HG02798 (cell line): ENCODE measurements around the gene TRIP13.

Source experiments
- ATAC-seq: cut with Tn5 transposase; IDR thresholded peaks from one replicate; pipeline ENCODE4 v1.9.1; 2021; ENCODE audit warnings: mild to moderate bottlenecking; ENCODE audit not compliant: unreplicated experiment, poor library complexity

TRIP13 gene

GRCh38 chr5:962801-963200, 70.1 kb downstream of the TRIP13 start:
- ATAC-seq: no peak

GRCh38 chr5:963310-963672, 70.6 kb downstream of the TRIP13 start:
- no peak for ATAC-seq

- peak; percentile 82 for ATAC-seq
Observed at GRCh38 chr5:963673-964531, 71.2 kb downstream of the TRIP13 start.

- ATAC-seq: no peak
Observed at GRCh38 chr5:964821-965220, 72.1 kb downstream of the TRIP13 start.

- no peak for ATAC-seq
Observed at GRCh38 chr5:965604-966344, 73.1 kb downstream of the TRIP13 start.

- no peak for ATAC-seq
Observed at GRCh38 chr5:966345-966710, 73.6 kb downstream of the TRIP13 start.

GRCh38 chr5:966941-967340, 74.3 kb downstream of the TRIP13 start:
- ATAC-seq: no peak
